CD4-positive, alpha-beta T cell treated with Interleukin-6 at 100 ng/mL for 8 hours (primary cell): ENCODE results near the gene ALK.

ENCODE experiments used
- DNase-seq: peaks from one replicate; pipeline ENCODE4 v3.0.0-alpha.2; 2020; ENCODE audit warnings: mixed read lengths, low spot score

The ALK gene

DNA sequence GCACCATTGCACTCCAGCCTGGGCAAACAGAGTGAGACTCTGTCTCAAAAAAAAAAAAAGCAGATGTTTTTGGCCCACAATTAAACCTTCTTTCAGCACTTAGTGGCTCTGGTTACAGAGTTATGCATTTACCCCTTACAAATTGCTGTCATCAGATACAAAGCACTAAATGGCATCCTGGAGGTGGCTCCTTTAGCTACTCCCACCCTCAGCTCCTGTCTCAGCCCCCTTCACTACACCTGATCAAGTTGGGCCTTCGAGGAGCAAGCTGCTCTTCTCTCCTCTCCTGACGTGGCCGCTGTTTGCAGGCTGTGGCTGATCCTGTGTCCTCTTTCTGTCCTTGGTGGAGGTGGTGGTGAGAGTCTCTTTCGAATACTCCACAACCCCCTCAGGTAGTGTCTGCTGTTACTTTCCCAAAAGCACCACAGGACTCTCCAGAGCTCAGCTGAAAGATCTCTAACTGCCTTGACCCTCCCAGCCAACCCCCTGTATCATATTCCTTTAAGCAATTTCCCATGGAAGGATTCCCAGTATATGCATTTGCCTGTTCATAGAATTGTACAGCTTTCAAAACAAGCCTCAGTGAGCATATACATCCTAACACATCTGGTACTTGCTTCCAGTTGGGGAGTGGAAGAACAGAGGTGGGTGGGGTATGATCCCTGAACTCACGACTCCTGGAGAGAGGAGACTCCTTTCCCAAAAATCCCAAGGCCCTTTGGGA is 520.3 kb downstream of the ALK start:
- DNase-seq = no peak

DNA sequence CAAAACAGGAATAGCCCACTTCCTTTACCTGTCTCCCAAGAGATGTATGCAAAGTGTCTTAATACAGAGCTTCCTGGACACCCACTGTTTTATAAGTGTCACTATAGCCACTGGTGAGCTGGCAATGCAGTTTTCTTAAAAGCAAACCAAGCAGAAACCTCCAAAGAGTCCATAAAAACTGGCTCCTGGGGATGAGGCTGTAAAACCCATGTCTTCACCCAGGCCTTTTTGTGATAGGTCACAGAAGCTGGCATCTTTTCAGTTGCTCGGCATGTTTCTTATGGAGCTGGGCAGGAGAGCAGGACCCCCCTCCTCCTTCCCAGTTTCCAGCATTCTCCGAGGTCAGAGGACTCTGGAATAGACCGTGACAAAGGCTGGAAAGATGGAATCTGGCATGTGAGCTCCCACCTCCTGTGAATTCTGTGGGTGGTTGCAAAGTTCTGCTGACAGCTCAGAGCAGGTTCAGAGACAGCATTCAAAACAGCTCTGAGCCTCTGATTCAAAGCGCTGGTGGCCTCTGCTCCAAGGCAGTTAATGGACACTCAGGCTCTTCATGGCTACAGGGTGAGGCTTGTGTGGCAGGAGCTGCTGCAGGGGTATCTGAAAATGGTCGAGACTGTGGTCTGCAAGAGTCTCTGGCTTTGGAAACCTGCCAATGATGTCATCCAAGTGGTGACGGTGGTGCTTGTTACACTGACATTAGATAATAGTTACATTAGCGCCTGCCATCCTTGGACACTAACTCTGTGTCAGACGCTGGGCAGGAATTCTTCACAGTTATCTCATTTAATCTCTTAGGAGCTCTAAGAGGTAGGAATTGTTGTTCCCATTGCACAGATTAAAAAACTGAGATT is 522.8 kb downstream of the ALK start:
- no peak for DNase-seq

- DNase-seq = no peak
These were observed 523.7 kb downstream of the ALK start for GRCh38 chr2:29397713-29398112.

DNA sequence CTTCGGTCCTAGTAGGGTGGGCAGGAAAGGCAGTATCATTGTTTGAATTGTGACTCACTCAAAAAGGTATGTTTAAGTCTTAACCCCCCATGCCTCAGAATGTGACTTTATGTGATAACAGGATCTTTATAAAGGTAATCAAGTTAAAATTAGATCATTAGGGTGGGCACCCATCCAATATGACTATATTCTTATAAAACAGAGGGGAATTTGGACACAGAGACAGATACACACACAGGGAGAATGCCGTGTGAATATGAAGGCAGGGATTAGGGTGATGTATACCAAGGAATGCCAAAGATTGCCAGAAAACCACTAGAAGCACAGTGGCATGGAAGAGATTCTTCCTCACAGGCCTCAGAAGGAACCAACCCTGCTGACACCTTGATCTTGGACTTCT is 524.3 kb downstream of the ALK start:
- DNase-seq = no peak

DNA sequence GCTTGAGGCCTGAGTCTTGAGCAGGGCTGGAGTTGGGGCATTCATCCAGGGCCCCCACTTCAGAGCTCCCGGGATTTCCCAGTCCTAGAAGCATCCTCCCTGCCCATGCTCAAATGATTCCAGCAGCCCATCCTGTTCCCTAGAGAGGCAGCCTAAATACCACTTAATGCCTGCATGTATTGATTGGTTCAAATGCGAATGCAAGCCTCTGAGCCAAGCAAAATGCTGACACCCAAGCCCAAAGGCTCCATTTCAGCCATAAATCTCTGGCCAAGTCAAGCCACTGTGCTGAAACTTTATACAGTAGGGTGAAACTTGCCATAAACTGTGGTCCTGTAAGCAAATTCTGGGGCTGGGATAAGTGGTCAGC is 526.4 kb downstream of the ALK start:
- DNase-seq = no peak

DNA sequence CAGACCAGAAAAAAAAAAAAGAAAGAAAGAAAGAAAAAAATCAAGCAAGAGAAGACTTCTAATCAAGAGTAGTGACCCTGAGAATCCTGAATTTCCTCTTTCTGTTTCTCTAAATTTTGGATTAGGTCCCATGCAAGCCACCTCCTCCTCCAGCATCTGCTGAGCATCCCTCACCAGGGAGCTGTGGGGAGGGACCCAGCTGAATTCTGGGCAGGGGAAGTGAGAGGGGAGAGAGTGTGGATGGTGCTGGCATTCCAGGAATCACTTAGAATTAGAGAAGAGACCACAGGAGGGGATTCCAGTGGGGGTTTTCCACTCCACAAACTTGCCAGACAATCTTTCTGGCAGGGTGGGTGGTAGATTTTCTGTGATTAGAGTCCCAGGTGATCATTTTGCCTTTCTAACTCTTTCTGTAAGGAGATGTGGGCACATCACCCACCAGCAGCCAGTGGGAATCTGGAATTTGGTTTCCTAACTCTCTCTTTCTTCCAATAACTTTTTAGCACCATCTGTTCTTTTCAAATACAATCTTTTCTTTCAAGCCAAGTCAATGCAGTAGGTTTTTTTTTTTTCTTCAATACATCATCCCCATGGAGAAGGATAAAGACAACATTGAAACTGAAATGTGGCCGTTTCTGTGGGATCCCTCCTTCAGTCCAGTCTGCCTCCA is 526.9 kb downstream of the ALK start:
- no peak for DNase-seq

GRCh38 chr2:29393676-29394075 is 527.7 kb downstream of the ALK start:
- DNase-seq = no peak

- DNase-seq = no peak
These were observed 528.6 kb downstream of the ALK start for GRCh38 chr2:29392774-29393173.

- no peak for DNase-seq
These were observed 531.2 kb downstream of the ALK start for GRCh38 chr2:29390136-29390535.

DNA sequence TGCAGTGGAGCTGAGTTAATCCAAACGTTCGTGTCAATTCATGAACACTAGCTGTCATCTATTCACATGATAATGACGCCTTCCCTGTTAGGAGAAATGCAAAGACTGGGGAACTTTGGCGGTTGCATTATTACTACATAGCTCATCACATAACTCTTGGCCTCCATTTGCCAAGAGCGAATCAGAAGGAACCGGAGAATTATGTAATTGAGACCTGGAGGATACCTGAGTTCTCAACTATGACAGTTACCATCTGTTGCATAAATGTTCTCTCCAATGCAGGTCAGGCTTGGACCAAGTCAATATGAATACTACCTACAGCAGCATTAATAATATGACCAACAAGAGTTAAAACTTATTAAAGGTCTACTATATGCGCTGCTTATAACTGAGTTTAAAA is 531.7 kb downstream of the ALK start:
- no peak for DNase-seq

- DNase-seq = no peak
These were observed 533.3 kb downstream of the ALK start for GRCh38 chr2:29388071-29388470.

- DNase-seq = no peak
These were observed 538.9 kb downstream of the ALK start for GRCh38 chr2:29382486-29382885.

- no peak for DNase-seq
These were observed 543.6 kb downstream of the ALK start for GRCh38 chr2:29377788-29378187.

GRCh38 chr2:29376541-29376940 is 544.8 kb downstream of the ALK start:
- DNase-seq = no peak

DNA sequence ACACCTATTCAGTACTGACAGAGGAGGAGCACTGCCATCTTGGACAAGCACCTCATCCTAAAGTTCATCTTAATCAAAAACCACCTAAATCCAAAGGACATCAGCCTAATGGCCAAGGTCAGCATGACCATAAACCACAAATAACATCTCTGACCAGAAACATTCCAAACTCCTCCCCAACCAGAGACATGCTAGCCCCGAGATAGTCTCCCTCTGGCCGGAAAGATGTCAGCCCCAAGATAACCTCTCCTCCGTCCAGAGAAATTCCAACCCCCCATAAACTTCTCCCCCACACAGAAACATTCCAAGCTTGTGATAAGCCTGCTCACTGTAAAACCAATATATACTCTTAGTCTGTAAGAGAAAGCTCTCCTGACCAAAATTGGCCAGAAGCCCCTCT is 545.5 kb downstream of the ALK start:
- DNase-seq = no peak

GRCh38 chr2:29374823-29375222 is 546.6 kb downstream of the ALK start:
- no peak for DNase-seq

DNA sequence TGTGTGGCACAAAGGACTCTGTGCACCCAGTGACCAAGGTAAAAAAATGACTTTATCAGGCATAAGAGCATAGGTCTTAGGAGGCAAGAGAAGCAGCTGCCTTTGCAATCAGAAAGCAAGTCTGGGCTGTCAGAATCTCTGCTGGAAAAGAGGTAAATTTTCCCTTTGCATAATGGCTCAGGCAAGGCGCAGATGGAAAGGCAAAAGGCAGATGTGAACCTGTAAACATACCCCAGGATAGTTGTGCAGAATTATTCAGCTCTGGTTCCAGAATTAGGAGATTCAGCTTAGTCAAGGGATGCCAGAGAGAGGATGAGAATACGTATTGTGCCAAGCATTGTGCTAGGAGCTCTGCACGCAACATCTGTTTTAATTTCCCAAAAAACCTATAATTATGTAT is 547.5 kb downstream of the ALK start:
- no peak for DNase-seq

DNA sequence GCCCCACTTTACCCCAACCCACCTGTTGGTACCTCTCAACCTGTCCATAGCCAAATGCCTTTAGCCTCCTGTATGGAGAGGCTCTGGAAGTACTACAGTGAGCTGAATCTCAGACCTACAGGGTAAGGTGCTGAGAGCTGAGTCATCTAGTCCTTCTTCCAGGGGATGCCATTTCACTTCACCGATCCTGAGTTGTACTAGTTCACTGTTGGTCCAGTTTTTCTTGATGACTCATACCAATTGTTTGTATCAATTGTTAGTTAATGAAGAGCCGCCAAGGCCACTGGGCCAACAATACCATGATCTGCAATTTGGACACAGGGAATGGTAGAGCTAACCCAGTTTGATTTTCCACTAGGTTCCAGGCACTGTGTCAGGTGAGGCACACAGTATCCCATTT is 549.2 kb downstream of the ALK start:
- DNase-seq = no peak

DNA sequence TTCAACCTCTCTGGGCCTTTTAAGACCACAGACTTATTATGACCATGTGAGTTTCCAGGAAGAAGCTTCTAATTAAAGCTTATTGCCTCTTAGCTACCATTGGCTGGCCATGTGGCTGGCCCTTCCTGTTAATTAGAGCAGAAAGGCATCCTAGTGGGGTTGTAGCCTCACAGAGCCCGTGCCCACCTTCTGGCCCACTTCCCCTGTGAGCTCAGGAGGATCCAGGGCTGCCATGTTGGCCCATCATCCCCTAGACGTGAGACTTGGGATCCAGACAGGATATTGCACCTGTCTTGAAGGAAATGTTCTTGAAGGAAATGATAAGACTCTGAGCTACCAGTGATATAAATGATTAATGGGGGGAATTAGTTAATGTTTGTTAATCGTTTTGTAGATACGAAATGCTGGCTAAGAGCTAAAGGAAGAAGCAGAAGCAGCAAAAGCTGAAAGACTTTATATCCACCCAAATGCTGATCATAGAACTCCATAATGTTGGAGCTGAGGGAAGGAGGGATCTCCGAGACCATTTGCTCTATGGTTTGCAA is 550.7 kb downstream of the ALK start:
- no peak for DNase-seq

GRCh38 chr2:29370173-29370572 is 551.2 kb downstream of the ALK start:
- no peak for DNase-seq

DNA sequence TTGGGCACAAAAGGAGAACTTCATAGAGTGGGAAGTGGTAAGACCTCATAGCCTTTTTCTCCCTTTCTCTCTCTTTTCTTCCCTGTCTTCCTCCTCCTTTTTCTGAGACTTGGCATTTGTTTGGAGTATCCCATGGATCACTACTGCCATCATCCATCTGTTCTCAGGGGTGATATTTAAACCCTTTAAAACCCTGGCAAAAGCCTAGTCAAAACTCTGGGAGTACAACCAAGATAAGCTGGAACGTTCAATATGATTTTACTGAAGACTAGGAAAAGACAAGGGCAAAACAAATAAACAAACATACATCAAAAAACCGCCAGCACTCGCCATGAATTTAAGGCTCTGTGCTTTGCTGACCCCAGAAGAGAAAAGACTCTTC is 552.7 kb downstream of the ALK start:
- no peak for DNase-seq

GRCh38 chr2:29367986-29368658 is 553.3 kb downstream of the ALK start:
- no peak for DNase-seq
